Stimulated activated CD4-positive, alpha-beta T cell treated with anti-CD3 and anti-CD28 coated beads, TNF-alpha, amount 100 ng/mL, for 48 hours (primary cell): ENCODE measurements around the gene ZP4.

ENCODE experiments used
- DNase-seq, 3 donors: peaks; one replicate each; pipeline ENCODE4 v3.0.0-alpha.2; 2020; ENCODE audit warnings: low read depth in 3 of 3

ZP4 gene, protein sequence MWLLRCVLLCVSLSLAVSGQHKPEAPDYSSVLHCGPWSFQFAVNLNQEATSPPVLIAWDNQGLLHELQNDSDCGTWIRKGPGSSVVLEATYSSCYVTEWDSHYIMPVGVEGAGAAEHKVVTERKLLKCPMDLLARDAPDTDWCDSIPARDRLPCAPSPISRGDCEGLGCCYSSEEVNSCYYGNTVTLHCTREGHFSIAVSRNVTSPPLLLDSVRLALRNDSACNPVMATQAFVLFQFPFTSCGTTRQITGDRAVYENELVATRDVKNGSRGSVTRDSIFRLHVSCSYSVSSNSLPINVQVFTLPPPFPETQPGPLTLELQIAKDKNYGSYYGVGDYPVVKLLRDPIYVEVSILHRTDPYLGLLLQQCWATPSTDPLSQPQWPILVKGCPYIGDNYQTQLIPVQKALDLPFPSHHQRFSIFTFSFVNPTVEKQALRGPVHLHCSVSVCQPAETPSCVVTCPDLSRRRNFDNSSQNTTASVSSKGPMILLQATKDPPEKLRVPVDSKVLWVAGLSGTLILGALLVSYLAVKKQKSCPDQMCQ

DNA sequence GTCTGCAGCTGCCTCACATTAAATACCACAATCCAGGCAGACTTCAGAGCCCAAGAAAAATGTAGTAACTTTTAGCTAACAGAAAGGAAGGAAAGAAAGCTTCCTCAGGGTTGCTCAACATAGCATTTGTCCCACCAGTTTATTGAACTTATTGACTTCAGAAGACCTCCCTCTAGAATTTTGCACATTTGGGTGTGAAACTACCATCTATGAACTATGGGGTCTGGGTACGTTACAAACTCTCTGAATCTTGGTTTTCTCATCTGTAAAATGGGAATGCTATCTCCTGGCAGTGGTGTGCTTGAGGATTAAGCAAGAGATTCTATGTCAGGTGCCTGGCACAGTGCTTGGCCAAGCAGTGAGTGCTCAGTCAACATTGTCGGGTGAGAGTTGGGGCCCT lies at the start of gene ZP4:
Gene ZP4, minus strand, starts transcription at position 101 of the 400 bp plus-strand sequence. CDS start 287 bp downstream, outside the sequence.
- no peak for DNase-seq

DNA sequence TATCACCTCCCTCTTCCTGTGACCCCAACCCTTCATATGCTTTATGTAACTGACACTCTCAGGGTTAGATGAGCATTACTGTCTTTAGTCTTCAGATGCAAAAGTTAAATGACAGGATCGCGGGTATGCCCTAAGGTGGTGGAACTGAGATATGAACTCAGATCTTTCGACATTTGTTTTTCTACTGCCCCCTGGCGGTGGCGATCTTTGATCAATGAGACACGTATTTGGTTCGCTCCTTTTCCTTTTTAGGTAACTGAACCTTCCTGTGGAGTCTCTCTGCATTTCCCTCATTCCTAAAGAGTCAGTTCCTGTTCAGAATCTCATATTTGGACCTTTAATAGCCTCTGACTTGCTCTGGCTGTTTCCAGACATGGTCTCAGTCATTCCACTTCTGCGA lies 47.8 kb upstream of the ZP4 start:
- DNase-seq: no peak

DNA sequence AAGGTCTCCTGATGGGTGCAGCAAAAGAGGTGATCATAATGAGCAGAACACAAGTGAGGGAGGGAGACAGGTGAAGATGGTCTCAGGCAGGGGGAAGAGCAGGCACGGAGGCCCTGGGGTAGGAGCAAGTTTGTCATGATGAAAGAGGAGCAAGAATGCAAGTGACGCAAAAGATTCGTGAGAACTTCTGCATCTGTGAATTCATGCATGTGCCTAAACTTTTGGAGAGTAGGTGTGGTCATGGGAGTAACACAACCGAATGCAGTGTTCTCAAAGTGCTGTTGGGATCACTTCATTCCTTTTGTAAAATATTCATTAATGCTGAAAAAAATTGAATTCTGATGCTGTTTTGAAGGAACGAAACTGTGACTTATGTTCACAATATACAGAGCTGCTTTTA lies 47.3 kb upstream of the ZP4 start:
- no peak for DNase-seq

DNA sequence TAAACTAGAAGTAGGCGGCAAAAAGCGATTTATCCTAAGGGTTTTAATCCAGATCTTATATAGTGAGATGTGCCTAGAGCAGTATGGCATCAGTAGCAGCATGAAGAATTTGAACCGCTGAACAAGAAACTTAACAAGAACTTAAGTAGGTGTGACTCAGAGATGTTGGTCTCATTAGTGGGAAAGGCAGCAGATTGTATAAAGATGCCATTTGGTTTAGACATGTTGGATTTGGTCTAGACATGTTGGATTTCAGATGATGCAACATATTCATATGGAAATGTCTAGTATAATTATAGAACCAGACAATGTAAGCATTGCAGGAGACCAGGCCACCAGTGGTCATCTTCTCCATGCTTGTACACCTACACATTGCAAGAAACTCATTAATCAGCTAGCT lies 42.1 kb upstream of the ZP4 start:
- no peak for DNase-seq

DNA sequence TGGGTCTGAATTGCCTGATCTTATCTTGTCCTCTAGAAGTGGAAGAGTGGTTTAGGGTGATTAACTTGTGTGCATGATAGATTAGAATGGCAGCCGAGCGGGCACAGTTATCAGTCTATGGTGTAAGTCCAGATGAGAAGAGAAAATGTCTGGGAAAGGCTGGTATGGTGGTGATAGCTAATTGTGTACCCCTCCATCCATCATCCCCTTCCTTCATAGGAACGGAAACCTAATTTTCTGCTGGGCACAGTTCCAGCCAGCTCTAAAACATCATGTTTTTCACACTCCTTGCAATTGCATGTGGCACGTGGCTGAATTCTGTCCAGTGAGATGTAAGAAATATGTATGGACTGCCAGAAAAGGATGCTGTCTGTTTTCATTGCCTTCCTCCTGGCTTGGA lies 40.9 kb upstream of the ZP4 start:
- no peak for DNase-seq

DNA sequence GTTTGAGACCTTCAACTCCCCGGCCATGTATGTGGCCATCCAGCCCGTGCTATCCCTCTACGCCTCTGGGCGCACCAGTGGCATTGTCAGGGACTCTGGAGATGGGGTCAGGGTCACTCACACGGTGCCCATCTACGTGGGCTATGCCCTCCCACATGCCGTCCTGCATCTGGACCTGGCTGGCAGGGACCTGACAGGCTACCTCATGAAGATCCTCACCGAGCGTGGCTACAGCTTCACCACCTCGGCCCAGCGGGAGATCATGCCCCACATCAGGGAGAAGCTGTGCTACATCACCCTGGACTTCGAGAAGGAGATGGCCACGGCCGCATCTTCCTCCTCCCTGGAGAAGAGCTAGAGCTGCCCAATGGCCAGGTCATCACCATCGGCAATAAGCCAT lies 36.5 kb upstream of the ZP4 start:
- no peak for DNase-seq

DNA sequence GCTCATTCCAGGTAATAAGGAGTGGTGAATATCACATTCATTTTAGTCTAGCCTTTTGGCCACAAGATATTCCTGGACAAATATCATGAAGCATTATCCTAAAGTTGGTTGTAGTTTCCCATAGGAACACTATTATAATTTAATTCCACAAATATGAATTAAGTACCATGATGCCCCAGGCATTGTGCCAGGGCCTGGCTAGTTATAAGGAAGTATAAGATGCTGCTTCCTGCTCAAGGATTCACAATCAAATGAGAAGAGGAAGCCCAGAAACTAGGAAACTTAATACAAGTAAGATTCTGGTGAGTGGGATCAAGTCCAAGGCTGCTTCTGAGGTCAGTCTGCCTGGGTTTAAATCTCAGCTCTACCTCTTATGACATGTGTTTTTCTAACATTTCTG lies 30.6 kb upstream of the ZP4 start:
- no peak for DNase-seq

DNA sequence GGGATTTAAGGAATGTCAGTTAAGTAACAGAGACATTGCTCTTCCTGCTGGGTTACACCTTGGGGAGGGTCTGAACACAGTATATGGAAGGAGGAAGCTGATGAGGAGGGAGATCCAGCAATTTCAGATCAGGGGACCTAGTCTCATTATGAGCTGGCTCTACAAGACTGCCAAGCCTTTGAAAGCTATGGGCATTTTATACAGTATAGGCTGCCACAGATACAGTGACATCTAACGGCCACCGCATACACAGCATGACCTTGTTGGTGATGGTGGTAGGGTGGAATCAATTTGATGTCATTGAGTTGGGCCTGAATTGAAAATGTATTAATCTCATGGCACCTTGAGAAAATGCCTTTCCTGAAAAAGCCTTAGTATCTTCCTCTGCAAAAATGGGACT lies 22.6 kb upstream of the ZP4 start:
- no peak for DNase-seq

DNA sequence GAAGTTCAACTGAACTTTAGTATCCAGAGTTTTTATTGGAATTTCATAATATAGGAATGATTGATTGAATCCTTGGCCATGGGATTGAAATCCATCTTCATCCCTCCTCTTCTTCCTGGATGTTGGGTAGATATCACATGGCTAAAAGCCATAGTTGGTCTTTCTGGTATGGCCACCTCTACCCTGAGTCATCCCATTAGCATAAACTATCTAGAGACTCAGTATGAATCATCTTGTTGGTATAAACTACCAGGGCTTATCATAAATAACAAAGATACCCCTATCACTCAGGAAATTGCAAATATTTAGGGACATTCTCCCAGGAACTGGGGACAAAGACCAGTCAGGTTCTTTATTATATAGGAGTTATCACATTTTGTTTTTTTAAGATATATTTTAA lies 21.2 kb upstream of the ZP4 start:
- no peak for DNase-seq

DNA sequence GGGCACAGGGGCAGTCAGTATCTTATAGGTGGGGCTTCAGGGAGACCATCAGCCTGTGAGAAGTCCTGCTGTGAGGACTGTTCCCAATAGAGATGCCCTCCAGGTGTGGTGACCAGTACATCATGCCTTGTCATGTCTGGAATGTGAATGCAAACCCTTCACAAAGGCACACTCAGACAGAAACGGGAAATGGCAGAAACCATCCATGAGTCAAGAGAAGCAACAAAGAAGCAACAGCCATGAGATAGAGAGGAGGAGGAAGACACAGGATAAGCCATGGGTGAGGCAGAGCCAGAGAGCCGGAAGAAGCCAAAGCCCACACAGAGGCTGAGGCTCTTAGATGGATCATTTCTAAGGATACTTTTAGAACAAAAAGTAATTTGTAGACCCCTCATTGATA lies 20.1 kb upstream of the ZP4 start:
- DNase-seq: no peak

DNA sequence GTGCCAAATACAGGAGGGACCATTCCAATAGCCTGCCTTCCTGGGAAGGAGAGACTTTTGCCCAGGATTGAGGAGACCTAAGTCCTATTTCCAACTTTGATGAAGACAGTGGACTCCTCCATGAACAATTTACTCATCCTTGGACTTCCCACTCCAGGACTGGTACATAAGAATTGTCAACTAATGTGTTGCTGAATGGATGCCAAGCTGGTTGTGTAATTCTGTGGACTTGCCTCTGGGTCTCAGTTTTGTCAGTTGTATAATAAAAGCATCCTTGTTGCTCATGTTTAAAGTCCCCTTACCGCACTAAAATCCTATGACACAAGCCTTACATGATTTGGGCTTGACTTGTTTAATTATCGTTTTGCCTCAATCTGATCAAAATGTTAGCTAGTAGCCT lies 13.2 kb upstream of the ZP4 start:
- DNase-seq: no peak

DNA sequence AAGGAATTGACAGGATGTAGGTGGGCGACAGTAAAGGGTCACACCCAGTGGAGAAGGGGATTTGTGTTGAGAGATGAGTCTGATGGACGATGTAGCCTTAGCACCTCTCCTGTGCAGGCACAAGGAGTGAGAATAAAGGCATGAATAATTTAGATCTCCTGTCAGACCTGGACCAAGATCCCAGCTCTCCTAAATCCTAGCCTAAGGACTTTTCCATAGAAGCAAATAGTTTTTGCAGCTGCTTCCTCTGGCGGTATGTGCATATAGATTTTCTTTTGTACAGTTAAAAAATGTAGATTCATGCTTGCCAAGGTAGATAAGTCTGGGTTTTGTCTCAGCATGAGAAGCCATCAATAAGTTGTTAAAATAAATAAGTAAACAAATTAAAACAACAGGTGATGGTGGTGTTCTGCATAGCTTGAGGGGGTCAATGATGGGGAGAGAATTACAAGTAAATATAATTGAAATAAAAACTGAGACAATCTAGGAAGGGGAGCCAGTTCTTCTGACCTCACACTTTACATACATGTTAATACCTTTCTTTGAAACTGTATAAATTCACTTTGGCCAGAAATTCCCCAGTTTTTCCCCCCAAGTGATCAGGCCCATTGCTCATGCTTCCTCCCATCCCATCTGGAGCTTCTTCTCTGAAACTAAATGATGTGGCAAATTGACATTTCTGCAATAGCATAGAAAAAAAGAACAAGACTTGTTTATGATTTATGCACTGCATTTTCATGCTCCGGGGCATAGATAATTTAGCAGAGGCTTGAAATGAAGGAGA lies 12.4 kb upstream of the ZP4 start:
- no peak for DNase-seq

DNA sequence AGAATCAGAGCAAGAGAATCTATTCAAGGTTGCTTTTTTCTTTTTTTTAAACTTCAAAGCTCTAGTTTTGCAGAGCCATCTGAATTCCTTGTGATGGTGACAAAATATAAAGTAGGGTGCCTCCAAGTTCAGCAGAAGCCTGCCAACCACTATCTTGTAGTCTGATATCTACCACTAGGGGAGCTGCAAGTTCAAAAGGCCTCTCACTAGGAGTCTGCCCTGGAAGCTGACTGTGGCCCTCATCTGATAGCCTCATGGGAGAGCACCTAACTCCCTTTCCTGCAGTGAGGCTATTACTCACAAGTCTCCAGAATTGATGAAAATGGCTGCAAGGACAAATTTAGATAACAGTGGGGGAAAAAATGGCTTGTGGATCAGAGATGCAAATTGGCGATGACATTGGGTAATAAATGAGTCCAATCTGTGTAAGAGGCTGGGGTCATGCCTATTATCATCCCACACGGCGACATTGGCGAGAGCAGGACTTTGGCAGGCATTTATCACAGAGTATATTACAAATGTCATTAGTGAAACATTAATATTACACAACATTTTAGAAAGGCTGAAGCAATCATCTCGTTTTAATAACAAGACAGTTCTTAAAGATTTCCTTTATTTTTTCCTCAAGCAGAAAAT lies 10.7 kb upstream of the ZP4 start:
- no peak for DNase-seq

DNA sequence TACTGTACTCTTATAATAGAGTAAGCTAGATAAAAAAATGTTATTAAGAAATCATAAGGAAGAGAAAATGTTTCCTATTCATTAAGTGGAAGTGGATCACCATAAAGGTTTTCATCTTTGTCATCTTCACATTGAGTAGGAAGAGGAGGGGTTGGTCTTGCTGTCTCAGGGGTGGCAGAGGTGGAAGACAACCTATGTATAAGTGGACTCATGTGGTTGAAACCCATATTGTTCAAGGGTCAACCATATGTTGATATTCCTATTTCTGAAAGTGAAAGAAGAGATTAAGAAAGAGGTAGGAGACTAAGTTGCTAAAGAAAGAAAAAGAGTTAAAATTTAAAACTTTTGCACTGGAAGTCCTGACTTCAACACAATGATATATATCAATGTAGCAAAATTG lies 4.9 kb upstream of the ZP4 start:
- DNase-seq: no peak

DNA sequence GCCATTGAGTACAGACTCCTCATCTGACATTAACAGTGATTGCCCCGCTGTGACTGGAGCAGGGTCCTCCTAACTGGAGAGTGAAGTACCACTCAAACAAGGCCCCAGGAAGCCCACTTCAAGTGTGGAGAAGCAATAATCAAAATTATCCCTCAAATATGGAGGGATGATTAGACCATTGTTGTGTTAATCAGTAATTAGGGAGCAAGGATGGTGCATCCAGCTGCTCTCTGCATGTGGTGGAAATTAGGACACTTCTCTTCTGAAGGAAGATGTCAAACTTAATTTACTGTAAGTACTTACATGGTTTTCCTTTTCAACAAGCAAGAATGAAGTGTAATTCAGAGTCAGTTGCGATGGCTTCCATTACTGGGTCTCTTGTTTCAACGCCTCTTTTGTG lies 3.4 kb upstream of the ZP4 start:
- no peak for DNase-seq

DNA sequence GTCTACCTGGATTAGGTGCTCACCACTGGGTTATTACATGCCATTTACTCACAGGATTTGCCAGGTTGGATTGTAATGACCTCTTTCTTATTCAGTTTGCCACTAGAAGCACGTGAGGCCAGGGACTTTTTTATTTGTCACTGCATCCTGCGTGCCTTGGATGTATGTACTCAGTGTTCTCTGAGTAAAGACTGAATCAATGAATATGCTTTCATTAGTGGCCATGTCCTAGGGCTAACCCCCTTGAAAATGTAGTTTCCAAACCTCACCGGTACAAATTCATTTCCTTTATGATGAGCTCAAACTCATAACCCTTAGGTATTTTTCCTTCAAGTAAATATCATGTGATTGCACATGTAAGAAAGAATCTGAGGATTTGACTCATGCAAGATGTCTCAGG lies 1.3 kb upstream of the ZP4 start:
- DNase-seq: no peak

DNA sequence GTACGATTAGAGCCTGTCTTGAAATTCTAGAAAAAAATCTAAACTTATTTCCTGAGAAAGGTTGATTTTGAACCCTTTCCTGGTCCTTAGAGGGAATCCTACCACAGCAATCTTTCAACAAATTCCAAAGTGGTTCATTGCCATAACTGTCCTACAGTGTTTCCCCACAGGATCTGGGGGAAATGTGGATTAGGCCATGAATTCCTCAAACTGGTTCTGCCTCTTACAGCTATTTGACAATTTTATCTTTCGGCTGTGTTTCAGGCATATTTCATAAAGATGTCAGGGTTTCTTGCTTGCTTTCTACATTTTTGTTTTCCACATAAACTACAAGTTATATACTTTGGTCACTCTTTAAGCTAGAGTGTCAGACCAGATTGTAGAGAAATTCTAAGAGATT lies 544 bp upstream of the ZP4 start:
- no peak for DNase-seq

DNA sequence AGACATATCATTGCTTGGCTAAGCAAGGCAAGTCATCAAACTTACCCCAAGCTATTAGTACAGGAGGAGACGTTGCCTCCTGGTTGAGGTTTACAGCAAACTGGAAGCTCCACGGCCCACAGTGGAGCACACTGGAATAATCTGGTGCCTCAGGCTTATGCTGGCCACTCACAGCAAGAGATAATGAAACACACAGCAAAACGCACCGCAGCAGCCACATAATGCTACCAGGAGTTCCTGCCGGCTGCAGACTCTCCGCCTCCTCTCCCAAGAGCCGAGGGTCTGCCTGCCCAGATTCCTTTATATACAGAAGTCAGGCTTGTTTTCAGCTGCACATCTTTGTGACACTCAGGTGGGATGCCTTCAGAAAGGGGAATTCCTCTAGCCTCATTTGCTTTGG lies 306 bp downstream of the ZP4 start:
- DNase-seq: no peak

DNA sequence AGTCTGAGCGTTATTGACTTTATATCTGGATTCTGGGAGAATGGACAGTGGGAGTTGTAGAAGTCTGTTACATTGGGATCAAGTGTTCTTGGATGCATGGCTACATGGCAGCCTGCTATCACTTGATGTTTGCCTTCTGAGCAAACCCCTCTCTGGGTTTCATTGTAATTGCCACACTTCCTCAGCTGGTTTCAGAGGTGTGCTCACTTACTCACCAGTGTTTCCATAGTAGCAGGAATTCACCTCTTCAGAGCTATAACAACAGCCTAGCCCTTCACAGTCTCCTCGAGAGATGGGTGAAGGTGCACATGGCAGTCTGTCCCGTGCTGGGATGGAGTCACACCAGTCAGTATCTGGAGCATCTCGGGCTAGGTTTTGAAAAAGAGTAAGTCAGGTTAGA lies 2.6 kb downstream of the ZP4 start:
- no peak for DNase-seq

DNA sequence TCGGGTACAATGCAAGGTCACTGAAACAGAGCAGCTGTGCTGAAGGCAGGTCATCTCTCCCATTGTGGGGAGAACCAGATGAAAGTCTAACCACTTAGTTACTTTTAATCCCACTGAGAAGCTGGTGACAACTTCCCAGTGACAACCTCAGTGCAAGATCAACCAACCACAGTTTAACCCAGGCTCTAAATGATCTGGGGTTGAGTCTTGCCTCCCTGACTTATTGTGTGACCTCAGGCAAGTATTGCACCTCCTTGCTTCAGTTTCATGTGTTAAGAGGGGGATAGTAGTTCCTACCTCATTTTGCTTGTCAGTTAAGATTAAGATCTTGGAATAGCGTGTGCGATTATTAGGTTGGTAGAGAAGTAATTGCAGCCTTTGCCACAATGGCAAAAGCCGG lies 3.2 kb downstream of the ZP4 start:
- DNase-seq: no peak

DNA sequence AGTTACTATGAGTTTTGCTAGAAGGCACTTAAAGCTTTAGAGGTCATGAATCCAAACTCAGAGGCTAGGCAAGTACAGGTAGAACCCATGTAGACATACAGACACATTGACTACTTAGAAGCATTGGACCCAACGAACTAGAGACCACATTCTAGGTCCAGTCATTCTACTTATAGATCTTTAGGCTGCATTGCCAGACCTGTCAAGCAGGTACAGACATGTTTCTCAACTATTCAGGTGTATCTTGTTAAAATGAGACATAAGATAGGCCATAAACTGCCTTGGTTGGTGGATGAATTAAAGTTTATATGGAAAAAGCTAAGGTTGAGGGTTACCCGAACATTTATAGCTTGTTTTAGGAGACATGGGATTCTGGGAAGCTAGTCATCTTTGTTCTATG lies 6.5 kb downstream of the ZP4 start:
- DNase-seq: no peak

DNA sequence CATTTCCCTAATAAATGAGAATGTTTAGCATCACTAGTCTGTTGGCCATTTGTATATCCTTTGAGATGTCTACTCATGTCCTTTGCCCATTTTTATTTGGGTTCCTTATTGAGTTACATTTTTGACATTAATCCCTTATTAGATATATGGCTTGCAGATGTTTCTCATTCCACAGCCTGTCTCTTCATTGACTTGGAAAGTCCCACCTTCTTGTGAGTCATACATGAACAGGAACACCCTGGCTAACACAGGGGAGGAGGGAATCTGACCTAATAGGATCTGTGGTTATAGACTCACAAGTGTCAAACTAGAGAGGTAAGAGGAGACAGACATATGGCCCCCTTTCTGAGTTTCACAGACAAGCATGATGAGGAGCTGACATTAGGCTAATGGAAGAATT lies 11.5 kb downstream of the ZP4 start:
- no peak for DNase-seq

DNA sequence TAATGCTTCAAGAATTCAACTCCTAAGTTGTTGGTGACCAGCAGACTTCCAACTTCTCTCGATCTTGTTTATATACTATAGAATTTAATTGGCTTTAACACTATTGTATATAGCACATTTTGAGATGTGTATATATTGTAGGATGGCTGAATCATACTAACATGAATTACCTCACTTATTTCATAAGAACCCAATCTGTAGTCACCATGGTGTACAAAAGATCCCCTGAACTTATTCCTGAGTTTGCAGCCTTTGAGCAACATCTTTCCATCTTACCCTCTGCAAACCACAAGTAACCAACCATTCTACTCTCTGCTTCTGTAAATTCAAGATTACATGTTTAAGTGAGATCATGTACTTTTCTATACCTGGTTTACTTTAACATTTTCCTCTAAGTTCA lies 12.3 kb downstream of the ZP4 start:
- no peak for DNase-seq
